ENCODE results near the gene MTIF2. TPM values are rescaled to one million over a fixed set of nuclear protein-coding genes. Genes with fewer than 3 reads are reported as not detected.

Gene MTIF2
- total RNA-seq, 1 donor from 2014 or later = 19.6 TPM

Other genes starting within 250 kb of the MTIF2 start
- gene RTN4, start 218.8 kb downstream of the MTIF2 start, total RNA-seq = 275 TPM
- gene CLHC1, start 36.9 kb downstream of the MTIF2 start, total RNA-seq = 12.3 TPM
- 706 TPM for gene RPS27A, start 36.5 kb downstream of the MTIF2 start, total RNA-seq
- 86.1 TPM for gene CCDC88A, start 150.6 kb upstream of the MTIF2 start, total RNA-seq